ENCODE results near the gene GCC1.
A peak's percentile ranks its signal among the peaks of the same experiment; 100 is the strongest.

The GCC1 gene, protein sequence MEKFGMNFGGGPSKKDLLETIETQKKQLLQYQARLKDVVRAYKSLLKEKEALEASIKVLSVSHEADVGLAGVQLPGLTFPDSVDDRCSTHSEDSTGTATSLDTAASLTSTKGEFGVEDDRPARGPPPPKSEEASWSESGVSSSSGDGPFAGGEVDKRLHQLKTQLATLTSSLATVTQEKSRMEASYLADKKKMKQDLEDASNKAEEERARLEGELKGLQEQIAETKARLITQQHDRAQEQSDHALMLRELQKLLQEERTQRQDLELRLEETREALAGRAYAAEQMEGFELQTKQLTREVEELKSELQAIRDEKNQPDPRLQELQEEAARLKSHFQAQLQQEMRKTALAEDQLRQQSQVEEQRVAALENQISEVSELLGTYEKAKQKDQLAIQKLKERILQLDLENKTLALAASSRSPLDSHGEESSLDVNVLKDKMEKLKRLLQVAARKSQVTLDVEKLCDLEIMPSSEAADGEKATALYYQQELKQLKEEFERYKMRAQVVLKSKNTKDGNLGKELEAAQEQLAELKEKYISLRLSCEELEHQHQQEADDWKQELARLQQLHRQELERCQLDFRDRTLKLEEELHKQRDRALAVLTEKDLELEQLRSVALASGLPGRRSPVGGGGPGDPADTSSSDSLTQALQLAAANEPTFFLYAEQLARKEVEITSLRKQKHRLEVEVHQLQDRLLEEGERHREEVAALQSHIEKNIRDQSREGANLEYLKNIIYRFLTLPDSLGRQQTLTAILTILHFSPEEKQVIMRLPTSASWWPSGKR
- total RNA-seq, result 19.9 to 46.7 (median 32.5) reads per million in 18 experiments

DNA sequence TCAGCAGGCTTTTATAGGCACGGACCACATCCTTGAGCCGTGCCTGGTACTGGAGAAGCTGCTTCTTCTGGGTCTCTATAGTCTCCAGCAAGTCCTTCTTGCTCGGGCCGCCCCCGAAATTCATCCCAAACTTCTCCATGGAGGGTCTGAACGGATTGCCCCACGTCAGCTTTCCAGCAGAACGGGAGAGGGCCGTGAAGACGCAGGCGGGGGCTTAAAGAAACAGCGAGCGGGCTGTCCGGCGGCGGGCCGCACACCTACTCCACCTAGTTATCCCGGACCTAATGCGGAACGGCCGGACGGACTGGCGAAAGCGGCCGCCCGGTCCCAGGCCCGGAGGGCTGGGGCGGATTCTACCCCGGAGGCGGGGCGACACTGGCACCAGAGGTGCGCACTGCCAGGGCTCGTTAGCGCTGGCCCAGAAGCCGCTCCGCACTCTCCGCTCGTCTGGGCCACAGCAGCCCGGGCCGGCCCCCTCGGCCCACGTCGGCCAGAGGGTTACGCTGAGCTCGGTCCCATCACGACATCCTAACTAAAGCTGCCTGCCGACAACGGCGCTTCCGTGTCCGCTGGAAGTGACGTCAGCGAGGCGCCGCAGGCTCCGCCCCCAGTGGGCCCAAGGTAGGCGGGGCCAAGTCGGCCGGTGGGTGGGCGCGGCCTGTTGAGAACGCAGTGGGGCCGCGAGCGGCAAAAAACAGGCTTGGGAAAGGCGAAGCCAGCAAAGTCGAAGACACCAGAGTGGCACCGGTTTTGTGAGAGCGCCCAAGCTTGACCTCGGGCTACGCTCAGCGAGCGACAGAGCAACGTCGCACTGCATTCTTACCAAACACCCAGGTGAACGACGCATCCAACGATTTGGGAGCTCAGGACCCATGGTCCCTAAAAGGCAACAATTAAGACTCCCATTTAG is at the start of gene GCC1:
GCC1 (minus strand) TSS at position 553 of the 910 bp plus-strand sequence; CDS start at position 139, 414 bp downstream.
- DNase-seq, result peak; percentile 93 to 96

DNA sequence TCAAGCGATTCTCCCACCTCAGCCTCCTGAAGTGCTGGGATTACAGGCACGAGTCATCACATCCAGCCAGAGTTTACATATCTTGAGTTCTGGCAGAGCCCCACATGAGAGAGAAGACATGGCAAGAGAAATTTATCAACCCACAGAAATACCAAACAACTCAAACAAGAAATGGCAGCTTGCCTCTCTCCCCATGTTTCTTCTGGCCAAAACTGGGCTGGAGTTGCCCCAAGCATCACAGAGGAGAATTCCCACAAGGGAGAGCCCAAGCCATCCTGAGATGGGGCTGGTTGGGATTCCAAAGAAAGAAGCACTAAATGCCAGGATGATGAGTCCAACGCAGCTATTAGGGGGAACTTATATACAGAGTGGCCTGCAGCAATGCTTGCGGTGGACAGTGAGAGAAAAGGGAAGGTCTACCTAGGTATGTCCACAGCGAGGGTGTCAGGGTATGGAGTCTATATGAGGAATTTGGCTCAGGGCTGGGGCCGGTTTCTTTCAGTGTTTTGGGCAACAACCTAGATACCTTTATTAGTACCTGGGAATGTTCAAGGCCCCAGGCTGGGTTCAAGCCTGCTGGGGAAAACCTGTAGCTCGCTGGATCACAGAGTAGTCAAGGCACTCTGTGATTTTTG is 47.0 kb upstream of the GCC1 start:
- DNase-seq, result no peak

GRCh38 chr7:127629268-127629854 is 44.0 kb upstream of the GCC1 start:
- DNase-seq, result peak; percentile 29 to 48

- no peak for DNase-seq
Observed at GRCh38 chr7:127628445-127628844, 43.0 kb upstream of the GCC1 start.

GRCh38 chr7:127625331-127625730 is 39.9 kb upstream of the GCC1 start:
- no peak for DNase-seq

- DNase-seq, result no peak
Observed at GRCh38 chr7:127620406-127621233, 35.2 kb upstream of the GCC1 start.

DNA sequence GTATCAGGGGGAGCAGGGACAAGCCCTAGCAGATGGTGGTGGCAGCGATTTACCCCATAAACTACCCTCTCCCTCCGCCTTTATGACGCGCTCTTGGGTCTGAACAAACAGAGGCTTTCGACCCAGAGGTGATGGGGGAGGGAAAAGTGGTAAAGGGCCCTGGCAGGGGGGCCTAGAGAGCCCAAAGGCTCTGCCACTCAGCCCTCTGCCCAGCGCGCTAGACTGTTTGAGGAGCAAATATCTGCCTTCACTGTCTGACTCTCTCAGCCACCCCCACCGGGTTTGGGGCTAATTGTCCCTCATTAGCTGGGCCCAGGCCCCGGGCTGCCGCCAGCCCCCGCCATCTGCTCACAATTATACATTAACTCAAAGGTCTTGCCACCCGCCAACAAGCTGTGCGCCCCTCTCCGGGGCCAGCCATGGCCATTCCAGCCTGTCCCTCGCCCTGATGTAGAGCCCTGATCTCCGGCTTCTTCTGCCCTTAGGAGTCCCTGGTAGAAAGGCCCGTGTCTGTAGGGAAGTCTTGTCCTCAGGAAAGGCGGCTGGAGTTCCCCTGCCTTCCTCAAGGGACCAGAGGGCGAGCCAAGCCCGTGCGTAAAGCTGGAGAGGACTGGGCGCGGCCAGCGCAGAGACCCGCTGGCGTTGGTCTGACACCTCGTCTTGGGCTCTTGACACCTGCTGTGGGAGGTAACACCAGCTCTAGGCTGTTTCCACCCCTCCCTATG is 34.4 kb upstream of the GCC1 start:
- DNase-seq, result no peak

DNA sequence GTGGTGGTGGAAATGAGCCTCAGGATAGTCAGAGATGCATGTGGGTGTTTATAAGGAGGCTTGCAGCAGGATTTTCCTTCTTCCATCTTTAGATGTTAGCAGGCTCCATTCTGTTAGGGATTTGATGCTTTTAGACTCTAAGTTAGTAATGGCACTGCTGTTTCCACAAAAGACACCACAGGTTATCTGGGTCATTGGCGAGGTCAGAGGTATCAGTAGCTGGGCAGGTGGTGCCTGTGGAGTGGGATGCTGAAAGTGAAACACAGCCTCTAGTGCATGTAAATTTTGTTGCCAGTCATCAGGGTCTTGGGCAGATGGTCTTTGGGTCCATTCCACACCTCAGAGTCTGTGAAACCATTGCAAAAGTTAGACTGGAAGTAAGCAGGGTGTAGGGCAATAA is 33.4 kb upstream of the GCC1 start:
- no peak for DNase-seq

DNA sequence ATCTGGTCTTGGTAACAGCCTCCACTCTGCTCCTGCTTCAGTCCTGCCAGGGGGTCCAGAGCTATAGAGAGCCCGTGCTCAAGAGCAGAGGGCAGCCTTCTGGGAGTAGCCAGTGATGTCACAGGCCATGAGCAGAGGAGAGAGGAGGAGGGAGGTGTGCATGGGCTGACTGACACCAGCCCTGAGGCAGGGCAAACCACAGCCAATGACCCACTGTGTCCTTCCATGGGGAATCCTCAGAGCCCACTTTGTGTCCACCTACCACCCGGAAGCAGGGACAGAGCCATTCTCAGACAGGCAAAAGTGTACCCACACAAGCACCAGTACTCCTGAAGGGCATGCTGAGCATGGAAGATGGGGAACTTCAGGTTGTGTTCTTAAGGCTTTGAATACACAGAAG is 32.6 kb upstream of the GCC1 start, which contains the start of gene PAX4:
PAX4 (minus strand) TSS at position 101 of the 400 bp plus-strand sequence. CDS start 2,214 bp downstream, outside the sequence.
- DNase-seq, result no peak

GRCh38 chr7:127616724-127617123 is 31.3 kb upstream of the GCC1 start:
- no peak for DNase-seq

DNA sequence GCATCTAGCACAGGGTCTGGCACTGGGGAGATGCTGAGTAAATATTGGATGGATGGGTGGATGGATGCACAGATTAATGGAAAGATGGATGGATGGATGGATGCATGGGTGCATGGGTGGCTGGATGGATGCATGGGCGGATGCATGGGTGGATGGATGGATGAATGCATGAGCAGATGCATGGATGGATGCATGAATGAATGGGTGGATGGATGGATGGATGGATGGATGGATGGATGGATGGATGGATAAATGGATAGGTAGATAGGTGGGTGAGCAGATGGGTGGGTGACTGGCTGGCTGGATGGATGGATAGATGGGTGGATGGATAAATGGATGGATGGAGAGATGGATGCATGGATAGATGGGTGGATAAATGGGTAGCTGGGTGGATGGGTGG is 26.9 kb upstream of the GCC1 start:
- no peak for DNase-seq

DNA sequence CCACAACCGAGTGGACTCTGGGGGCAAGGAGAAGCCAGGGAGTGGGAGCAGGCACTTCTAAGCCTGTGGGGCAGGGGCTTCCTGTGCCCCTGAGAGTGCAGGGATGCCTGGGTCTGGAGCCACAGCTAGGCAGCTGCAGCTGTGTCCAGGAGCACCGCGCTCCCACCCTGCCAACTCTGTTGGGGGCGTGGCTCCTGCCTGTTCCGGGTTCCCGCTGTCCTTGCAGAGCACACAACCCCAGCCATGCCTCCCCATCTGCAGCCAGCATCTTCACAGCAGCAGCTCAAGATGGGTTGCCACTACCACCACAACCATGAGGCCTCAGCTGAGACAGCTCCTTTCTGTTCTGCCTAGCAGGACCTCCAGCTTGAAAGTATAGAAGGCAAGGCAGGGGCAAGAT is 23.9 kb upstream of the GCC1 start:
- no peak for DNase-seq

GRCh38 chr7:127608446-127608845 is 23.1 kb upstream of the GCC1 start:
- DNase-seq, result no peak

GRCh38 chr7:127600885-127601284 is 15.5 kb upstream of the GCC1 start:
- DNase-seq, result no peak

DNA sequence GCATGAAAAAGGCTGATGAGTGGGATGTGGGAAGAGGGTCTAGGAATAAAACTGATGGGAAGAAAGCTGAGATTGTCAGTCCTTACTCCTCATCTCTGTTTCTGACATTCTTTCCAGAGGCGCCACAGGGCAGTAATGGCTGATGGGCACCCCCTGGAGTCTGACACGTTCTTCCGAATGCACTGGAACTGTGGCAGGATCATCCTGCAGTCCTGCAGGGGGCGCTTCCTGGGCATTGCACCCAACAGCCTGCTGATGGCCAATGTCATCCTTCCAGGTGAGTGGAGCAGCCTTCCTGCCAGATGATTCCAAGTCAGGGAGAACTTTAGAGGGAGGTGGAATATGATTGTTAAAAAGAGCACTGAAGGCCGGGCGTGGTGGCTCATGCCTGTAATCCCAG is 12.9 kb upstream of the GCC1 start:
- peak in 1 of 2 donors; percentile 17 for DNase-seq

GRCh38 chr7:127595737-127596136 is 10.3 kb upstream of the GCC1 start:
- no peak for DNase-seq

DNA sequence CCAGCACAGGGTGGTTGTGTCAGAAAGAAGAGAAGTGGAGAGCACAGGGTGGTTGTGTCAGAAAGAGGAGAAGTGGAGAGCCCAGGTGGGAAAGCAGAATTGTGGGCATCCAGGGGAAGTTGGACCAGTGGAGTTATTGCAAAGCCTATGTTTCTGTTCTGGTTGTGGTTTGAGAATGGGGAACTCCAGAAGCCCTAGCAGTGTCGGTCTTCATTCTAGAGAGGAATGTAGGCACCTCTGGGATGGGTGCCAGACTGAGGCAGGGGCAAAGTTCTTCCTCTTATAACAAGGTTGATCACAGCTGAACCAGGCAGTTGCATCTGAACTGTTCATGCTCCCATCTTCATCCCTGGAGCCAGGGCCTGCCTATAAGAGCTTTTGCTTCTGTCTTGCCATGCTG is 9.1 kb upstream of the GCC1 start:
- peak; percentile 68 to 76 for DNase-seq

DNA sequence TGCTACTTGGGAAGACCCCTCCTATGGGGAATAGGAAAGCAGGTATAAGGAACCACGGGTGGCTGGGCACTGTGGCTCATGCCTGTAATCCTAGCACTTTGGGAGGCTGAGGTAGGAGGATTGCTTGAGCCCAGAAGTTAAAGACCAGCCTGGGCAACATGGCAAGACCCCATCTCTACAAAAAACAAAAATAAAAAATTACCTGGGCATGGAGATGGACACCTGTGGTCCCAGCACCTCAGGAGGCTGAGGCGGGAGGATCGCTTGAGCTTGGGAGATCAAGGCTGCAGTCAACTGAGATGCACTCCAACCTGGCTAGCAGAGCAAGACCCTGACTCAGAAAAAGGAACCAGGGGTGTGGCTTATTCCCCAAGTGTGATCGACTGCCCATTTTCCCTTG is 7.2 kb upstream of the GCC1 start:
- no peak for DNase-seq

- DNase-seq, result no peak
Observed at GRCh38 chr7:127591591-127591990, 6.2 kb upstream of the GCC1 start.

GRCh38 chr7:127591189-127591588 is 5.8 kb upstream of the GCC1 start:
- DNase-seq, result no peak
